Caco-2 (cell line): Measurements from ENCODE around the gene CACNA1B. TPM values are rescaled to one million over a fixed set of nuclear protein-coding genes. Genes with fewer than 3 reads are reported as not detected.

ENCODE experiments used
- BruUV-seq: library from RNA; stranded (reverse); fragments of 400-500 nt; replicated peaks from 2 replicates; lab custom pipeline; 2021; lab: Mats Ljungman, UMichigan
- CTCF ChIA-PET: fragments of 300-600 bp; sonication (Branson Sonifier 250); formaldehyde crosslinking; loops from one replicate; lab custom pipeline; 2022; ENCODE audit warnings: antibody characterized with exemption; lab: Charles Lee
- POLR2A ChIA-PET: fragments of 300-600 bp; sonication (Branson Sonifier 250); formaldehyde crosslinking; loops from one replicate; lab custom pipeline; 2022; ENCODE audit warnings: antibody characterized with exemption; lab: Charles Lee
- DNase-seq, 2 experiments: peaks; one replicate each; pipeline versions ENCODE4 v3.0.0 to v3.0.0-alpha.2; 2020 to 2022
- H3K27me3 ChIP-seq: replicated peaks from 2 replicates; pipeline ENCODE4 v1.6.0; 2011; ENCODE audit warnings: low read length; ENCODE audit not compliant: control insufficient read depth, insufficient read depth
- H3K36me3 ChIP-seq: 2 replicates; pipeline ENCODE4 v1.5.1; 2011; ENCODE audit warnings: low read length; ENCODE audit not compliant: control insufficient read depth, insufficient read depth
- H3K4me1 ChIP-seq: fragments of 250-450 bp; sonication (Bioruptor Pico); 2 replicates; pipeline ENCODE4 v1.5.1; 2020; ENCODE audit warnings: mild to moderate bottlenecking
- H3K4me3 ChIP-seq: 2 replicates; pipeline ENCODE4 v1.5.1; 2011; ENCODE audit warnings: low read depth, mild to moderate bottlenecking, control low read depth, low read length
- H3K9me3 ChIP-seq: fragments of 250-450 bp; sonication (Bioruptor Pico); 2 replicates; pipeline ENCODE4 v1.5.1; 2020; ENCODE audit warnings: mild to moderate bottlenecking, moderate library complexity
- H3K27ac Mint-ChIP-seq: one replicate; pipeline ENCODE4 v1.8.0; 2022; ENCODE audit warnings: mixed read lengths; ENCODE audit not compliant: unreplicated experiment
- H3K27me3 Mint-ChIP-seq: one replicate; pipeline ENCODE4 v1.8.0; 2022; ENCODE audit warnings: mixed read lengths; ENCODE audit not compliant: insufficient read depth, unreplicated experiment
- H3K36me3 Mint-ChIP-seq: one replicate; pipeline ENCODE4 v1.8.0; 2022; ENCODE audit warnings: mild to moderate bottlenecking, mixed read lengths; ENCODE audit not compliant: insufficient read depth, unreplicated experiment
- H3K4me1 Mint-ChIP-seq: one replicate; pipeline ENCODE4 v1.8.0; 2022; ENCODE audit warnings: low read depth, mixed read lengths; ENCODE audit not compliant: unreplicated experiment
- H3K4me3 Mint-ChIP-seq: one replicate; pipeline ENCODE4 v1.8.0; 2022; ENCODE audit warnings: mild to moderate bottlenecking, moderate library complexity, mixed read lengths; ENCODE audit not compliant: unreplicated experiment
- H3K9me3 Mint-ChIP-seq: one replicate; pipeline ENCODE4 v1.8.0; 2022; ENCODE audit warnings: mixed read lengths; ENCODE audit not compliant: unreplicated experiment
- intact Hi-C: fragments of 100-400 bp; cut with micrococcal nuclease; formaldehyde crosslinking; loops from one replicate; pipeline ENCODE4 v1.10.0; 2022; ENCODE audit not compliant: unreplicated experiment
- total RNA-seq: library from RNA; stranded (reverse); gene quantifications from 2 replicates; pipeline ENCODE4 v1.2.3, GENCODE V29; 2022
- TF ChIP-seq, protein P1 (sequence below), 2 experiments: fragments of 200-600 bp in 1 of 2; IDR thresholded peaks; 1 replicate in 1 of 2; 2 replicates in 1 of 2; pipeline versions ENCODE4 v1.5.1 to v1.8.0; 2011 to 2022; ENCODE audit warnings: antibody characterized with exemption in 1 of 2, control low read depth in 1 of 2, inconsistent platforms in 1 of 2, low read depth in 1 of 2, low read length in 1 of 2, mild to moderate bottlenecking in 1 of 2, moderate library complexity in 1 of 2; ENCODE audit not compliant: insufficient read depth in 1 of 2, severe bottlenecking in 1 of 2, unreplicated experiment in 1 of 2

CACNA1B gene
- total RNA-seq, 1 experiment from 2014 or later, result 0.11 TPM

DNA sequence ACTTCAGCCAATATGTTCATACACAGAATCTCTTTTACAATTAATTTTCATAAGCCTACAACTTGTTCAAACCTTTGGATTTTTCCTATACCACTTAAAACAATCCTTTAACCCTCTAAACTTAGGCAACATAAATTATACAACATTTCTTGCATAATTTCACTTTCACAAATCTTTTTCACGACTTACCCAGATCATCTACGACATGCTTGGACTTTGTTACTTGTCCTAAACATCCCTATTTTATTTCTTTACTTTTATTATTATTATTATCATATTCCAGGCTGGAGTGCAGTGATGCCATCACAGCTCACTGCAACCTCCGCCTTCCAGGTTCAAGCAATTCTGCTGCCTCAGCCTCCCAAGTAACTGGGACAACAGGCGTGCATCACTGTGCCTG is 68.0 kb downstream of the CACNA1B start:
- BruUV-seq, result no TSS peak
- DNase-seq, result no peak
- no peaks in the 10 kb centered on the region for H3K27me3 ChIP-seq
- no peaks in the 10 kb centered on the region for H3K36me3 Mint-ChIP-seq
- H3K27me3 Mint-ChIP-seq, result no peaks in the 10 kb centered on the region
- peaks cover 27% of the 10 kb centered on the region for H3K9me3 Mint-ChIP-seq
- intact Hi-C loops, result no loop called here
- ChIA-PET POLR2A (no interaction called here), CTCF (no interaction called here)
- H3K4me3 Mint-ChIP-seq, result no peak overlapping the region
- H3K4me1 Mint-ChIP-seq, result no peaks in the 10 kb centered on the region
- no peak overlapping the region for H3K27ac Mint-ChIP-seq
- H3K9me3 ChIP-seq, result peaks cover 24% of the 10 kb centered on the region
- no peak overlapping the region for H3K4me3 ChIP-seq
- H3K36me3 ChIP-seq, result no peaks in the 10 kb centered on the region
- H3K4me1 ChIP-seq, result no peaks in the 10 kb centered on the region
- TF ChIP-seq, protein P1, sequence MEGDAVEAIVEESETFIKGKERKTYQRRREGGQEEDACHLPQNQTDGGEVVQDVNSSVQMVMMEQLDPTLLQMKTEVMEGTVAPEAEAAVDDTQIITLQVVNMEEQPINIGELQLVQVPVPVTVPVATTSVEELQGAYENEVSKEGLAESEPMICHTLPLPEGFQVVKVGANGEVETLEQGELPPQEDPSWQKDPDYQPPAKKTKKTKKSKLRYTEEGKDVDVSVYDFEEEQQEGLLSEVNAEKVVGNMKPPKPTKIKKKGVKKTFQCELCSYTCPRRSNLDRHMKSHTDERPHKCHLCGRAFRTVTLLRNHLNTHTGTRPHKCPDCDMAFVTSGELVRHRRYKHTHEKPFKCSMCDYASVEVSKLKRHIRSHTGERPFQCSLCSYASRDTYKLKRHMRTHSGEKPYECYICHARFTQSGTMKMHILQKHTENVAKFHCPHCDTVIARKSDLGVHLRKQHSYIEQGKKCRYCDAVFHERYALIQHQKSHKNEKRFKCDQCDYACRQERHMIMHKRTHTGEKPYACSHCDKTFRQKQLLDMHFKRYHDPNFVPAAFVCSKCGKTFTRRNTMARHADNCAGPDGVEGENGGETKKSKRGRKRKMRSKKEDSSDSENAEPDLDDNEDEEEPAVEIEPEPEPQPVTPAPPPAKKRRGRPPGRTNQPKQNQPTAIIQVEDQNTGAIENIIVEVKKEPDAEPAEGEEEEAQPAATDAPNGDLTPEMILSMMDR (IDR thresholded peaks at IDR 0.05; ENCODE audit: insufficient read depth in 1 of 2, low read depth in 1 of 2, low read length in 1 of 2, severe bottlenecking in 1 of 2, unreplicated experiment in 1 of 2), result no peak

DNA sequence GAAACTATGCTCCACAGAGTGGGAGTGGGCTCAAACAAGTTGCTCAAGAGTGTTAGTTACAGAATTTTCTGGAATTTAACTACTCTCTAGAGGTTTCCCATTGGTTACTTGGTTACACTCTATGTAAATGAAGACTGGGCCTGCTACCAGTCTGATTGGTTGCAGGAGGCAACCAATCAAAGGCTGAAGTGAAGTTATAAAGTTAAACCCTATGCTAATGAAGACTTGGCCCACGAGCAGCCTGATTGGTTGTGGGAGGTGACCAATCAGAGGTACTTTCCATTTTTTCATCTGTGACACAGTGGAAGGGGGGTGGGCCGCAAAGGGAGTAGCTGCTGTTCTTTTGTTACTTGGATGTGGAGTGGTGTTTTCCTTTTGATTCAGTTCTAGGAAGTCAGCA is 69.4 kb downstream of the CACNA1B start:
- Histone ChIP-seq H3K9me3 (peaks cover 24% of the 10 kb centered on the region), H3K4me3 (no peak overlapping the region), H3K4me1 (no peaks in the 10 kb centered on the region), H3K27me3 (no peaks in the 10 kb centered on the region), H3K36me3 (no peaks in the 10 kb centered on the region)
- Mint-ChIP-seq H3K36me3 (no peaks in the 10 kb centered on the region), H3K27me3 (no peaks in the 10 kb centered on the region), H3K4me1 (no peaks in the 10 kb centered on the region), H3K27ac (no peak overlapping the region), H3K4me3 (no peak overlapping the region), H3K9me3 (peaks cover 14% of the 10 kb centered on the region)
- intact Hi-C loops, result no loop called here
- TF ChIP-seq, protein P1 (IDR thresholded peaks at IDR 0.05; ENCODE audit: insufficient read depth in 1 of 2, low read depth in 1 of 2, low read length in 1 of 2, severe bottlenecking in 1 of 2, unreplicated experiment in 1 of 2), result no peak
- no peak for DNase-seq
- BruUV-seq, result no TSS peak
- POLR2A ChIA-PET, result no interaction called here
- CTCF ChIA-PET, result no interaction called here

DNA sequence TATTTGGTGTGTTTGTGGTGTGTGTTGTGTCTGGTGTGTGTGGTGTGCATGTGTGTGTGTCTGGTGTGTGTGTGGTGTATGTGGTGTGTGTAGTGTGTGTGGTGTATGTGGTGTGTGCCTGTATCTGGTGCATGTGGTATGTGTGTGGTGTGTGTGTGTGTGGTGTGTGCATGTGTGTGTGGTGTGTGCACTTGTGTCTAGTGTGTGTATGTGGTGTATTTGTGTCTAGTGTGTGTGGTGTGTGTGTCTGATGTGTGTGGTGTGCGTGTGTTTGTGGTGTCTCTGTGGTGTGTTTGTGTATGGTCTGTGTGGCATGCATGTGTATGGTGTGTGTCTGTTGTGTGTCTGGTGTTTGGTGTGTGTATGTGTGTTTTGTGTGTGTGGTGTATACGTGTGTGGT is 71.1 kb downstream of the CACNA1B start:
- DNase-seq, result no peak
- BruUV-seq, result no TSS peak
- POLR2A ChIA-PET, result no interaction called here
- Histone ChIP-seq H3K4me3 (no peak overlapping the region), H3K36me3 (no peaks in the 10 kb centered on the region), H3K4me1 (no peaks in the 10 kb centered on the region), H3K27me3 (no peaks in the 10 kb centered on the region), H3K9me3 (peaks cover 24% of the 10 kb centered on the region)
- H3K27me3 Mint-ChIP-seq, result no peaks in the 10 kb centered on the region
- H3K9me3 Mint-ChIP-seq, result peaks cover 3% of the 10 kb centered on the region
- H3K4me3 Mint-ChIP-seq, result no peak overlapping the region
- TF ChIP-seq, protein P1 (IDR thresholded peaks at IDR 0.05; ENCODE audit: insufficient read depth in 1 of 2, low read depth in 1 of 2, low read length in 1 of 2, severe bottlenecking in 1 of 2, unreplicated experiment in 1 of 2), result no peak
- intact Hi-C loops, result no loop called here
- H3K36me3 Mint-ChIP-seq, result no peaks in the 10 kb centered on the region
- H3K4me1 Mint-ChIP-seq, result no peaks in the 10 kb centered on the region
- no peak overlapping the region for H3K27ac Mint-ChIP-seq
- CTCF ChIA-PET, result no interaction called here
